OCI-LY1 (cell line): ENCODE results near the gene ANO6.

ENCODE experiments used
- H2AFZ ChIP-seq: fragments of 200-600 bp; sonication (generic), shearing (Covaris generic); 2 replicates; pipeline ENCODE4 v1.6.0; 2014; ENCODE audit warnings: antibody characterized with exemption, mild to moderate bottlenecking, low read length
- H3F3A ChIP-seq: fragments of 200-600 bp; sonication (generic), shearing (Covaris generic); 2 replicates; pipeline ENCODE4 v1.6.0; 2014; ENCODE audit warnings: mild to moderate bottlenecking, antibody characterized with exemption, low read length, moderate library complexity; ENCODE audit not compliant: insufficient read depth
- H3K27ac ChIP-seq: fragments of 200-600 bp; sonication (generic); 2 replicates; pipeline ENCODE4 v1.5.1; 2014; ENCODE audit warnings: low read length, mixed run types, mild to moderate bottlenecking, low read depth; ENCODE audit not compliant: poor library complexity, severe bottlenecking
- H3K27me3 ChIP-seq: fragments of 200-600 bp; sonication (generic); 2 replicates; pipeline ENCODE4 v1.6.0; 2014; ENCODE audit warnings: antibody characterized with exemption, mild to moderate bottlenecking, low read length, moderate library complexity; ENCODE audit not compliant: insufficient read depth
- H3K36me3 ChIP-seq: fragments of 200-600 bp; sonication (generic); 2 replicates; pipeline ENCODE4 v1.6.1; 2014; ENCODE audit warnings: mild to moderate bottlenecking, antibody characterized with exemption, low read length, moderate library complexity, mixed read lengths; ENCODE audit not compliant: insufficient read depth
- H3K4me1 ChIP-seq: fragments of 200-600 bp; sonication (generic); 2 replicates; pipeline ENCODE4 v1.5.1; 2014; ENCODE audit warnings: mild to moderate bottlenecking, low read length, moderate library complexity; ENCODE audit not compliant: insufficient read depth, severe bottlenecking
- H3K4me2 ChIP-seq: fragments of 200-600 bp; sonication (generic), shearing (Covaris generic); 2 replicates; pipeline ENCODE4 v1.6.1; 2014; ENCODE audit warnings: low read length
- H3K4me3 ChIP-seq: fragments of 200-600 bp; sonication (generic); 2 replicates; pipeline ENCODE4 v1.5.1; 2014; ENCODE audit warnings: low read length, low read depth, mild to moderate bottlenecking, mixed read lengths; ENCODE audit not compliant: poor library complexity, severe bottlenecking
- H3K79me2 ChIP-seq: fragments of 200-600 bp; shearing (Covaris generic); 2 replicates; pipeline ENCODE4 v1.6.1; 2016; ENCODE audit warnings: mixed run types, low read length, mixed read lengths; ENCODE audit not compliant: insufficient read depth
- H3K9ac ChIP-seq: fragments of 200-600 bp; sonication (generic), shearing (Covaris generic); 2 replicates; pipeline ENCODE4 v1.6.1; 2014; ENCODE audit warnings: mild to moderate bottlenecking, low read length, mixed read lengths
- H3K9me2 ChIP-seq: fragments of 200-600 bp; sonication (generic), shearing (Covaris generic); 2 replicates; pipeline ENCODE4 v1.6.1; 2014; ENCODE audit warnings: low read depth, mild to moderate bottlenecking, low read length, mixed read lengths
- H3K9me3 ChIP-seq: fragments of 200-600 bp; shearing (Covaris generic); 2 replicates; pipeline ENCODE4 v1.6.1; 2014; ENCODE audit warnings: low read length, mixed read lengths
- H4K20me1 ChIP-seq: fragments of 200-600 bp; sonication (generic), shearing (Covaris generic); 2 replicates; pipeline ENCODE4 v1.6.0; 2016; ENCODE audit warnings: mild to moderate bottlenecking, low read length; ENCODE audit not compliant: insufficient read depth
- EZH2 ChIP-seq: fragments of 200-600 bp; sonication (generic), shearing (Covaris generic); IDR thresholded peaks from 2 replicates; pipeline ENCODE4 v1.8.0; 2017; ENCODE audit warnings: borderline replicate concordance, mixed run types, mild to moderate bottlenecking, antibody characterized with exemption, low read length, moderate library complexity, mixed read lengths
- TF ChIP-seq, protein P1 (sequence below): fragments of 200-600 bp; sonication (generic), shearing (Covaris generic); IDR thresholded peaks from 2 replicates; pipeline ENCODE4 v1.5.1; 2017; ENCODE audit warnings: mild to moderate bottlenecking, antibody characterized with exemption, low read length, moderate library complexity, mixed read lengths

The ANO6 gene

DNA sequence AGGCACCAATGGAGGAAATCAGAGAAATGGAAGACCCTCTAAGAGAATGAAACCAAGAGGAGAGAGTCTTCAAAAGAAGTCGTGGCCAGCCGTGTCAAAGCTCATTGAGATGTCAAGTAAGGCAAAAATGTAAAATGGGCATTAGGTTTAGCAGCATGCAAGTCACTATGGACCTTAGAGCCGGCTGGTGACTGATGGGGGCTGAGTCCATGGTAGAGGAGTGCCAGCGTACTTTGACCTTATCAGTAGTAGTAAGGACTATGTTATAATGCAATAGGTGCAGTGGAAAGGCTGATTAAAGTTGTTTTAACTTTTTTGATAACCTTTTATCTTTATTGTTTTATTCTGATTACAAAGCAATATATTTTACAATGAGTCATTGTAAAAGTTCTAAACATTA lies 66.5 kb downstream of the ANO6 start:
- TF ChIP-seq, protein P1, sequence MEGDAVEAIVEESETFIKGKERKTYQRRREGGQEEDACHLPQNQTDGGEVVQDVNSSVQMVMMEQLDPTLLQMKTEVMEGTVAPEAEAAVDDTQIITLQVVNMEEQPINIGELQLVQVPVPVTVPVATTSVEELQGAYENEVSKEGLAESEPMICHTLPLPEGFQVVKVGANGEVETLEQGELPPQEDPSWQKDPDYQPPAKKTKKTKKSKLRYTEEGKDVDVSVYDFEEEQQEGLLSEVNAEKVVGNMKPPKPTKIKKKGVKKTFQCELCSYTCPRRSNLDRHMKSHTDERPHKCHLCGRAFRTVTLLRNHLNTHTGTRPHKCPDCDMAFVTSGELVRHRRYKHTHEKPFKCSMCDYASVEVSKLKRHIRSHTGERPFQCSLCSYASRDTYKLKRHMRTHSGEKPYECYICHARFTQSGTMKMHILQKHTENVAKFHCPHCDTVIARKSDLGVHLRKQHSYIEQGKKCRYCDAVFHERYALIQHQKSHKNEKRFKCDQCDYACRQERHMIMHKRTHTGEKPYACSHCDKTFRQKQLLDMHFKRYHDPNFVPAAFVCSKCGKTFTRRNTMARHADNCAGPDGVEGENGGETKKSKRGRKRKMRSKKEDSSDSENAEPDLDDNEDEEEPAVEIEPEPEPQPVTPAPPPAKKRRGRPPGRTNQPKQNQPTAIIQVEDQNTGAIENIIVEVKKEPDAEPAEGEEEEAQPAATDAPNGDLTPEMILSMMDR: no peak
- TF ChIP-seq EZH2: no peak
- no peaks in the 10 kb centered on the region for H3K9me2 ChIP-seq
- H3K4me1 ChIP-seq: peaks cover 6% of the 10 kb centered on the region
- H3K79me2 ChIP-seq: no peaks in the 10 kb centered on the region
- H4K20me1 ChIP-seq: no peaks in the 10 kb centered on the region
- no peak overlapping the region for H3K27ac ChIP-seq
- no peak overlapping the region for H3K4me3 ChIP-seq
- H3K36me3 ChIP-seq: no peaks in the 10 kb centered on the region
- no peak overlapping the region for H3K4me2 ChIP-seq
- H3K9me3 ChIP-seq: no peaks in the 10 kb centered on the region
- H3F3A ChIP-seq: no peaks in the 10 kb centered on the region
- no peak overlapping the region for H2AFZ ChIP-seq
- no peaks in the 10 kb centered on the region for H3K27me3 ChIP-seq
- H3K9ac ChIP-seq: no peak overlapping the region

DNA sequence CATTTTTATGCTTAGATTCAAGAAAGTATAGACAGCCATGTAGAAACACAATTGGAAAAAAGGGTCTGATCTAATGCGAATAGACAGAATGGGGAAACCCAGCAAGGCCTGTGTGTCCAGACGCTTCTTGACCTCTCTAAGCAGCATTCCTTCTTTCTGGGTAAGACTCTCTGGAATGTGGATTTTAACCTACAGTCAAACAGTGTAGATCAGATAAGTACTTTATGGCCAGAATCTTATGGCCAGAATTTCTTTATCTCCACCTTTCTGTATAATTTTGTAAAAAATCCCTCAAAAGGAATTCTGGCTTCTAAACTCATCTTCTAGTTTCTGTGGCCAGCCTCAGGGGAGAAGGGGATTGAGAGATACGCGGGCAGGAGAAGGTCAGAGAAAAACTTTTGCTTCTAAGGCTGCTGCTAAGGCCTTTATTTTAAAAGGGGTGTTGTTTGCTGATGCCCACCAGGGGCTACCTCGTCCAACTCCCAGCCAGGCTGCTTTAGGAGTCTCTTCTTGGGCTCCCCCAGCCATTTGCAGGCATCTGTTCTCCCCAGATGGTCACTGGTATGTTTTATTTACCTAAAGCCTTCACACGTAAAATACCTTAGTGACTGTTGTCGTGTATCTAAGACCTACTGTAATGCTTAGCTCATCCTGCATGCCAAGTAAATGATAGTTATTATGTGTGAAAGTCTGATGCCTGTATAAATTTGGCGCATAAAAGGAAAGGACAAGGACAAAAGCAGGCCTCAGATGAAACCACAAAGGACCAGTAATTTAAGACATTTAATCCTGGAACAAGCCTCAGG lies 68.4 kb downstream of the ANO6 start:
- no peaks in the 10 kb centered on the region for H3K27me3 ChIP-seq
- H2AFZ ChIP-seq: no peak overlapping the region
- H3F3A ChIP-seq: no peaks in the 10 kb centered on the region
- H3K36me3 ChIP-seq: no peaks in the 10 kb centered on the region
- TF ChIP-seq, protein P1: no peak
- no peak for TF ChIP-seq EZH2
- no peak overlapping the region for H3K9ac ChIP-seq
- peaks cover 6% of the 10 kb centered on the region for H3K4me1 ChIP-seq
- H3K27ac ChIP-seq: no peak overlapping the region
- H3K79me2 ChIP-seq: no peaks in the 10 kb centered on the region
- H3K9me2 ChIP-seq: no peaks in the 10 kb centered on the region
- H4K20me1 ChIP-seq: no peaks in the 10 kb centered on the region
- no peaks in the 10 kb centered on the region for H3K9me3 ChIP-seq
- no peak overlapping the region for H3K4me3 ChIP-seq
- H3K4me2 ChIP-seq: no peak overlapping the region

DNA sequence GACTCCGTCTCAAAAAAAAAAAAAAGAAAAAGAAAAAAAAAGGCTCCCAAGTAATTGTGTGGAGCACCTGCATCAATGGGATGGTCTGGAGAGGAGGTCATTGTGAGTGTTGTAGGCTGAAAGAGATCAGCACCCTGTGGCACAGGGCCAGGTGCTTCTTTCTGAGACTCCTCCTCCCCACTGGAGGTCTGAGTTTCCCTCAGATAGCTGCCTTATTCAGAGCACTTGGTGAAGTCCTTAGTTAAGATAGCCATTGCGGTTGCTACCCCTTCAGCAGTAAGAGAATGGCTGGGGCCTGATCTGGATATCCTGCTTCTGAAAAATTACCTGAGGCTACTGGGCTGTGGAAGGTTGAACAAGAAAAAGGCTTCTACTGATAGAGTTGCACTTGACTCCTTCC lies 69.8 kb downstream of the ANO6 start:
- Histone ChIP-seq H3K36me3 (no peaks in the 10 kb centered on the region), H3K9ac (no peak overlapping the region), H3K27ac (no peak overlapping the region), H3F3A (no peaks in the 10 kb centered on the region), H3K4me3 (no peak overlapping the region), H3K4me2 (no peak overlapping the region), H2AFZ (no peak overlapping the region), H3K4me1 (peaks cover 6% of the 10 kb centered on the region), H4K20me1 (no peaks in the 10 kb centered on the region), H3K9me2 (no peaks in the 10 kb centered on the region), H3K27me3 (no peaks in the 10 kb centered on the region), H3K9me3 (no peaks in the 10 kb centered on the region), H3K79me2 (no peaks in the 10 kb centered on the region)
- no peak for TF ChIP-seq EZH2
- TF ChIP-seq, protein P1: no peak
